Right hindlimb (tissue), 1 donor: ENCODE data around the gene ATAD3A.
"Not testable (repeated sequence)": the region's sequence is repeated elsewhere in the genome, so short reads cannot be mapped to it uniquely, and the experiment has no call there.

Source experiments
- DNase-seq: peaks from one replicate; pipeline ENCODE4 v3.0.0-alpha.2; 2018

The ATAD3A gene

GRCh38 chr1:1524750-1525383, 12.9 kb downstream of the ATAD3A start:
- not testable (repeated sequence) for DNase-seq

- not testable (repeated sequence) for DNase-seq
Observed at GRCh38 chr1:1526476-1526875, 14.5 kb downstream of the ATAD3A start.

GRCh38 chr1:1527092-1527816, 15.3 kb downstream of the ATAD3A start:
- DNase-seq = no peak

- no peak for DNase-seq
Observed at GRCh38 chr1:1528301-1529267, 16.6 kb downstream of the ATAD3A start.

- no peak for DNase-seq
Observed at GRCh38 chr1:1529321-1529720, 17.4 kb downstream of the ATAD3A start.

- no peak for DNase-seq
Observed at GRCh38 chr1:1529936-1530335, 18.0 kb downstream of the ATAD3A start.

- no peak for DNase-seq
Observed at GRCh38 chr1:1531947-1532346, 20.0 kb downstream of the ATAD3A start.

- DNase-seq = not testable (repeated sequence)
Observed at GRCh38 chr1:1533176-1533893, 21.4 kb downstream of the ATAD3A start.

GRCh38 chr1:1533894-1534291, 21.9 kb downstream of the ATAD3A start:
- not testable (repeated sequence) for DNase-seq

GRCh38 chr1:1534401-1535154, 22.6 kb downstream of the ATAD3A start:
- DNase-seq = no peak

GRCh38 chr1:1535201-1536018, 23.4 kb downstream of the ATAD3A start:
- no peak for DNase-seq

- no peak for DNase-seq
Observed at GRCh38 chr1:1536019-1536937, 24.3 kb downstream of the ATAD3A start.

GRCh38 chr1:1536938-1537546, 25.1 kb downstream of the ATAD3A start:
- no peak for DNase-seq

- no peak for DNase-seq
Observed at GRCh38 chr1:1537626-1538250, 25.8 kb downstream of the ATAD3A start.

- no peak for DNase-seq
Observed at GRCh38 chr1:1538334-1538733, 26.4 kb downstream of the ATAD3A start.

- no peak for DNase-seq
Observed at GRCh38 chr1:1538989-1539309, 27.0 kb downstream of the ATAD3A start.

GRCh38 chr1:1539310-1540089, 27.5 kb downstream of the ATAD3A start:
- DNase-seq = peak; percentile 60
